HUES6 (cell line): ENCODE results near the gene PLCD3.

Source experiments
- H3K27ac ChIP-seq: 2 replicates; pipeline ENCODE4 v1.7.0; 2013; ENCODE audit warnings: low read depth, mild to moderate bottlenecking, low read length, inconsistent platforms
- H3K27me3 ChIP-seq: 2 replicates; pipeline ENCODE4 v1.6.1; 2013; ENCODE audit warnings: low read length; ENCODE audit not compliant: control insufficient read depth, insufficient read depth
- H3K36me3 ChIP-seq: 2 replicates; pipeline ENCODE4 v1.6.1; 2013; ENCODE audit warnings: low read length; ENCODE audit not compliant: control insufficient read depth, insufficient read depth
- H3K4me1 ChIP-seq: 2 replicates; pipeline ENCODE4 v1.6.1; 2013; ENCODE audit warnings: low read length; ENCODE audit not compliant: control insufficient read depth, insufficient read depth
- H3K4me3 ChIP-seq: 2 replicates; pipeline ENCODE4 v1.5.1; 2013; ENCODE audit warnings: low read depth, low read length
- H3K9ac ChIP-seq: one replicate; pipeline ENCODE4 v1.6.1; 2013; ENCODE audit warnings: mild to moderate bottlenecking, low read length
- H3K9me3 ChIP-seq: 2 replicates; pipeline ENCODE4 v1.6.1; 2013; ENCODE audit warnings: low read depth, low read length; ENCODE audit not compliant: control insufficient read depth, insufficient read depth

PLCD3 gene

DNA sequence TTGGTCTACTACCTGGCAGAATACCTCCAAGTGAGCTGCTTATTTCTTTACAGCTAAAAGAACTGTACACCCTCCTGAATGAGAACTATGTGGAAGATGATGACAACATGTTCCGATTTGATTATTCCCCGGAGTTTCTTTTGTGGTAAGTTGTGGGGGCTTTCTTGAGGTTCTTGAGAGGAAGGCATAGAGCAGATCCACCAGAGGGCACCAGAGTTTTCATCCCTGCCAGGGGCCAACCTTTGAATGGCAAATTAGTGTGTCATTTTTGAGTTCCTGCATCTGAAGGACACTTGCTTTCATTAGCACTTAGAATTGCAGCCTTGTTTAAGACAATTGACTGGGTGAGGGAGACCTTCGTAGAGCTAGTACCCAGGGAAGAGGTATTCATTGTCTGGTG is 36.2 kb downstream of the PLCD3 start:
- peaks cover 85% of the 10 kb centered on the region for H3K36me3 ChIP-seq
- no peak overlapping the region for H3K9ac ChIP-seq
- no peak overlapping the region for H3K27ac ChIP-seq
- H3K27me3 ChIP-seq = no peaks in the 10 kb centered on the region
- no peaks in the 10 kb centered on the region for H3K9me3 ChIP-seq
- H3K4me1 ChIP-seq = peaks cover under 1% of the 10 kb centered on the region; the same call in 1 of the 2 replicates
- H3K4me3 ChIP-seq = no peak overlapping the region

DNA sequence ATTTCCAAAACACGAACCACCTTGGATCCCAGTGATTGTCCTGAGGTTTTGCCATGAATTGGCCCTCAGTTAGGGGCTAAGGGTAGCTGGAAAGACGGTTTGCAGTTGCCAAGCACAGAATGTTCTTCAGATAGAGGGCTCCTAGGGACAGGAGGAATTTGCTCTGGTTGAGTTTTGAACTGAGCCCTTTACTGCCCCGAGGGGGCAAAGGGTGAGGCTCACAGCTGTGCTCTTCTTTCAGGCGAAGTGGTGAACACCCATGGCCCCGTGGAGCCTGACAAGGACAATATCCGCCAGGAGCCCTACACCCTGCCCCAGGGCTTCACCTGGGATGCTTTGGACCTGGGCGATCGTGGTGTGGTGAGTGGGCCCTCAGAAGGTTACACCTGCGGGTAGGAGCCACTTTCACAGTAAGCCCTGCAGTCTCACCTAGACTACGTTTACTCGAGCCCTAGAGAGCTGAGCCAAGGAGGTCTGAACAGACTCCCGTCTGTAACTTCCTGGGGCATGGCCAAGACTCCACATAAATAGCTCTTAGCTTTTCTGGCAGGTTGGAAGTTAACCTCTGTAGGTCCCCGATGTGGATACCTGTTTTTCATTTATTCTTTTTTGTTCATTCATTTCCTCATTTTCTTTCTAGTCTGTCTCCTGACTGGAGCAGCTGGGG is 38.7 kb downstream of the PLCD3 start:
- H3K27ac ChIP-seq = 0 out of 2 replicates have a peak overlapping the region, but pooled peaks have one; percentile 6
- H3K36me3 ChIP-seq = peaks cover 91% of the 10 kb centered on the region
- H3K4me3 ChIP-seq = no peak overlapping the region

DNA sequence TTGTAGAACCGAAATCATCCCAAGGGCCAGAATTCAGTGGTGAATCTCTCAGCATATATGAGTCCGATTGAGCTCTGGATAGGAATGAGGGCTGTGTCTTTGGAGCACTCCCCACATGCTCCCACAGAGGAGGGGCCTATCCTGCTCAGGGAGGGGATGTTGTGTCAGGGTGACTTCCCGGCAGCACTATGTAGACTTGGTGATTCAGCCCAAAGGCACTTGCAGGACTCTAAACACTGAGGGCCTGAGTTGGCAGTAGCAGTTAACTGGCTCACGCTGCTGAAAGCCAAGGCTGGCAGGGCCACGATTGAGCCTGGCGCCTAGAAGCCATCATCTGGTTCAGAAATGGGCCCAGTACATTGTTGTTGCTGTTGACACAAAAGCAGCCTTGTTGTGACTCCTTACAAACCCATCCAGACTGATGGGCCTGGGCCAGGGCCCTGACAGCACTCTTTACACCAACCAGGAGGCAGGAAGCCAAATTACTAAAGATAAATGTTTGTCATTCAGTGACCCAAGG is 39.3 kb downstream of the PLCD3 start:
- 0 out of 2 replicates have a peak overlapping the region, but pooled peaks have one; percentile 6 for H3K27ac ChIP-seq
- H3K4me3 ChIP-seq = no peak overlapping the region
- no peaks in the 10 kb centered on the region for H3K9me3 ChIP-seq
- H3K9ac ChIP-seq = no peak overlapping the region
- H3K4me1 ChIP-seq = peaks cover 14% of the 10 kb centered on the region
- peaks cover 91% of the 10 kb centered on the region for H3K36me3 ChIP-seq
- H3K27me3 ChIP-seq = no peaks in the 10 kb centered on the region

More for the DNA sequence above, 38.7 kb downstream of the PLCD3 start:
- Histone ChIP-seq H3K4me1 (peaks cover 14% of the 10 kb centered on the region), H3K9me3 (no peaks in the 10 kb centered on the region), H3K27me3 (no peaks in the 10 kb centered on the region), H3K9ac (no peak overlapping the region)

DNA sequence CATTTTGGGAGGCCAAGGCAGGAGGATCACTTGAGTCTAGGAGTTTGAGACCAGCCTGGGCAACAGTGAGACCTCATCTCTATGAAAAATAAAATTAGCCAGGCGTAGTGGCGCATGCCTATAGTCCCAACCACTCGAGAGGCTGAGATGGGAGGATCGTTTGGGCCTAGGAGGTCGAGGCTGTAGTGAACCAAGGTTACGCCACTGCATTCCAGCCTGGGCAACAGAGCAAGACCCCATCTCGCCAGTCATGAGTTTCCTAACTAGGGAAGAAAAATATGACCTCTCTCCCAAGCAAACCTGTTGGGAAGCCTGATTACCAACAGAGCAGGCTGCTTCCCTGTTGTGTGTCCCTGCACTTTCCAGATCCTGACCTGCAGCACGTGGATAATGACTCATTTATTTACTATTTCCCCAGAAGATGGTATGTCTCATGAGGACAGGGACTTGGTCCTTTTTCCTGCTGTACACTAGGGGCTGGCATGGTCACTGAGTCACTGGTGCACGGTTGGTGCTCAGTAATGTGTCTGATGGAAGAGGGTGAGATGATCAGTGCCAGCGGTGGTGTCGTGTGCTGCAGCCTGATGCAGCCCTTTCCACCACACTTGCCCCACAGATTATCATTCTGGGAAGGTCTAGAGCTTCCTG is 40.4 kb downstream of the PLCD3 start:
- peaks cover 14% of the 10 kb centered on the region for H3K4me1 ChIP-seq
- H3K4me3 ChIP-seq = no peak overlapping the region
- no peaks in the 10 kb centered on the region for H3K27me3 ChIP-seq
- no peak overlapping the region for H3K27ac ChIP-seq
- H3K36me3 ChIP-seq = peaks cover 91% of the 10 kb centered on the region
- no peaks in the 10 kb centered on the region for H3K9me3 ChIP-seq
- no peak overlapping the region for H3K9ac ChIP-seq

DNA sequence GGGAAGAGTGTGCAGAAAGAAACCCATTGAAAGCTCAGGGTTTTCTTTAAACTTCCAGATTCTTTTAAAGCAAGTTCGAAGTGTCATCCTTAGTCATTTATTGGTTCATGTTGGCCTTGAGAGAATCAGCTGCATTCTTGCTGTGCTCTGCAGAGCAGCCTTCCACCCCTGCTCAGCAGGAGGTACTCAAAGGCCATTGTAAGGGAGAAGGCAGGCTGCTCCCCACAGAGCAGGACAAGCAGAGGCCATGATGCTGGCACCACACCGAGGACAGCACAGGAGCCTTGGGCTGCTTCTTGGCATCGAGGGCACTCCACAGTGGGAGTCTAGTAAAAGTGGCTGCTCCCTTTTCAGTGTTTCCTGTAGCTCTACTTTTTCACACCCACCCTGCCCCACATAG is 41.6 kb downstream of the PLCD3 start:
- Histone ChIP-seq H3K9ac (peak overlapping the region; percentile 21), H3K36me3 (peaks cover 89% of the 10 kb centered on the region), H3K4me1 (peaks cover 14% of the 10 kb centered on the region), H3K4me3 (no peak overlapping the region), H3K27me3 (no peaks in the 10 kb centered on the region), H3K9me3 (no peaks in the 10 kb centered on the region), H3K27ac (no peak overlapping the region)

DNA sequence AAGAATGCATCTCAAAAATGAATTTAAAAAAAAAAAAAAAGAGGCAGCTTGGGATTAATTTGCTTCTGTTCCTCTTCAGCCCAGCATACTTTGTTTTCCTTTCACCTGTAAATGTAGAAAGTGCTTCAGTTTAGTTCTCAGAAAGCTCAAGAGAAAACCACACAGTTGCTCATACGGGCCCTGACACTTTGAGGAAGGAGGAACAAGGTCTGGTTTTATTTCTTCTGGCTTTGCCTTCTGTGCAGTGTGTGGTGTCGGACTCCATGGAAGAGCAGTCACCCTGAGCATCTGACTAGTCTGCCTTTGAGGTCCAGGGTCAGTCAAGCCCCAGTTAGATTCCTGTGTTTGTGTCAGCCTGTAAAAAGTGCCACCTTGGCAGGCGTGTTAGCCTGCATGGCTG is 43.6 kb downstream of the PLCD3 start:
- no peaks in the 10 kb centered on the region for H3K9me3 ChIP-seq
- H3K4me1 ChIP-seq = peaks cover 14% of the 10 kb centered on the region
- H3K27ac ChIP-seq = 0 out of 2 replicates have a peak overlapping the region, but pooled peaks have one; percentile 52
- H3K27me3 ChIP-seq = no peaks in the 10 kb centered on the region
- no peak overlapping the region for H3K4me3 ChIP-seq
- H3K9ac ChIP-seq = no peak overlapping the region
- peaks cover 91% of the 10 kb centered on the region for H3K36me3 ChIP-seq

DNA sequence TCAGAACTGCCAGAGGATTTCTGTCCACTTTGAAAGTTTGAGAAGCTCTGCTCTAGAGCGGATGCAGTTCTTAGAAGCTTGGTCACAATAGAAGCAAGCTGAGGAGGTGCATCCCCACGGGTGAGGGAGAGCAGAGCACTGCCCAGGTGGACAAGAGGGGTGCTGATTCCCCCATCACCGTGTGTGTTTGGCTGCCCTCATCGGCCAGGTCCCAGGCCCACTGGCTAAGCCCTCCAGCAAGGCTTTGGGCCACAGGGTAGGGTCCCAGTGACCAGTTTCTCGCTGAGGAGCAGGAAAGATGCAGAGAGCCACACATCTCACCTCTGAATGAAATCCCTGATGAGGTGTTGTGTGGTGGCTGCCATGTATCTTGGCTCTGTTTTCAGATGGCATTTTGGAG is 44.3 kb downstream of the PLCD3 start:
- Histone ChIP-seq H3K36me3 (peaks cover 90% of the 10 kb centered on the region), H3K4me3 (no peak overlapping the region), H3K9ac (no peak overlapping the region), H3K27ac (no peak overlapping the region), H3K27me3 (no peaks in the 10 kb centered on the region), H3K9me3 (no peaks in the 10 kb centered on the region), H3K4me1 (peaks cover 14% of the 10 kb centered on the region)

DNA sequence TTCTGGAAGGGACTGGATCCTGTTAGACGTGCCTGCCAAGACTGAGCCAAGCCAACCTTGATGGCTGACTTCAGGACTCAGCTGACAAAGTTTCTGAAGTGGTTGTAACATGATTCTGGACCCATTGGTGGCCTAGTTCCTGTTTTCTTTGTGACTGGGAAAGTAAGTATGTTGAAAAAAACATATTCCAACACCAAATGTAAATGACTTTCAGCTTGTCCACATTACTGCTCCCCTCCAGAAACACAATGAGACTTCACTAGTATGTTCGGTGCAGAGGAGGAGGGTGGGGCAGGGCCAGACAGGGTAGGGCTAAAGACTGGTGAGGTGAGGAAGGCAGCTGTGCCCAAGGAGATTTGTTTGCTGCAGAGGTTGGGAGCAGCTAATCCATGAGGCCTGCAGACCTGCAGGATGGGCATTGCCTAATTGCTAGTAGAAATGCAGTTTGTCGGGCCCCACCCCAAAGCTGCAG is 44.8 kb downstream of the PLCD3 start:
- no peak overlapping the region for H3K9ac ChIP-seq
- peaks cover 14% of the 10 kb centered on the region for H3K4me1 ChIP-seq
- H3K4me3 ChIP-seq = no peak overlapping the region
- no peak overlapping the region for H3K27ac ChIP-seq
- no peaks in the 10 kb centered on the region for H3K27me3 ChIP-seq
- peaks cover 88% of the 10 kb centered on the region for H3K36me3 ChIP-seq
- no peaks in the 10 kb centered on the region for H3K9me3 ChIP-seq

DNA sequence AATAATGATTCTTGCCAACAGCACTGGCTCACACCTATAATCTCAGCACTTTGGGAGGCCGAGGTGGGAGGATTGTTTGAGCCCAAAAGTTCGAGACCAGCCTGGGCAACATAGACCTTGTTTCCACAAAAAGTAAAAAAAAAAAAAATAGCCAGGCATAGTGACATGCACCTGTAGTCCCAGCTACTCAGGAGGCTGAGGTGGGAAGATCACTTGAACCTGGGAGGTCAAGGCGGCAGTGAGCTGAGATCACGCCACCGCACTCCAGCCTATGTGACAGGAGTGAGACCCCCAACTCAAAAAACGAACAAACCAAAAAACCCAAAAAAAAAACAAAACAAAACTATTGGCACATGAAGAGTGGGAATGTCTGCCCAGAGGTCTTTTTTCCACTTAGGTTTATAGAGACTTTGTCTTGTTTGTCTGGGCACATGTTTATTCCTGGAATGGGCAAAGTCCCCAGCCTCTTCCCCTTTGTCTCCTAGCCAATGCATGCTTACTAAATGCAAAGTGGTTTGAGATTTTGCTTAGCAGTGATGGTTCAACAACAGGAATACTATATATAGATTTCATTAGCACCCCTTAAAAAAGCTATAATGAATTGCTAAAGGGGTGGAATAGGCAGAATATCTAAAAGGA is 45.3 kb downstream of the PLCD3 start:
- H3K27ac ChIP-seq = no peak overlapping the region
- H3K36me3 ChIP-seq = peaks cover 88% of the 10 kb centered on the region
- H3K27me3 ChIP-seq = no peaks in the 10 kb centered on the region
- H3K9me3 ChIP-seq = no peaks in the 10 kb centered on the region
- H3K4me3 ChIP-seq = no peak overlapping the region
- no peak overlapping the region for H3K9ac ChIP-seq
- peaks cover 14% of the 10 kb centered on the region for H3K4me1 ChIP-seq

DNA sequence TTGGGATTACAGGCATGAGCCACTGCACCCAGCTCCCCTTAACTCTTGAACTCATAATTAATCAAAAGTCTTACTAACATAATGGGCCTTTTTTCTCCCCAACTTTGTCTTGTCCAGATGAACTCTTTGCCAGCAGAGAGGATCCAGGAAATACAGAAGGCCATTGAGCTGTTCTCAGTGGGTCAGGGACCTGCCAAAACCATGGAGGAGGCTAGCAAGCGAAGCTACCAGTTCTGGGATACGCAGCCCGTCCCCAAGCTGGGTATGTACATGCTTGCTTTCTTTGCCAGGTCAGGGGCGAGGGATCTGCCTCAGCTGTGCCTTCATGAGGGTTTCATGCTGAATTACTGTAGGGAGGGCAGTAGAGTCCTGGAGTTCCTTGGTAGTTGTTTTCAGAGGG is 45.9 kb downstream of the PLCD3 start:
- peaks cover 88% of the 10 kb centered on the region for H3K36me3 ChIP-seq
- no peak overlapping the region for H3K27ac ChIP-seq
- H3K4me3 ChIP-seq = no peak overlapping the region
- no peak overlapping the region for H3K9ac ChIP-seq
- peaks cover 14% of the 10 kb centered on the region for H3K4me1 ChIP-seq
- no peaks in the 10 kb centered on the region for H3K27me3 ChIP-seq
- no peaks in the 10 kb centered on the region for H3K9me3 ChIP-seq
